H1 (cell line): ENCODE data around the gene CDK7. TPM values are rescaled to one million over a fixed set of nuclear protein-coding genes. Genes with fewer than 3 reads are reported as not detected.

Source experiments
- CTCF ChIA-PET: fragments of 300-600 bp; sonication (Branson Sonifier 250); formaldehyde crosslinking; loops from one replicate; lab custom pipeline; 2021; ENCODE audit not compliant: partially characterized antibody; lab: Charles Lee
- POLR2A ChIA-PET: fragments of 300-600 bp; sonication (Branson Sonifier 250); formaldehyde crosslinking; loops from one replicate; lab custom pipeline; 2021; ENCODE audit warnings: inconsistent platforms; ENCODE audit not compliant: partially characterized antibody; lab: Charles Lee
- DNase-seq, 2 experiments: peaks; one replicate each; pipeline versions ENCODE4 v3.0.0 to v3.0.0-alpha.2; 2010 to 2022; ENCODE audit warnings: low spot score in 2 of 2, low read depth in 1 of 2, mixed read lengths in 1 of 2
- FAIRE-seq: peaks from 2 replicates; lab custom pipeline; 2011; peaks lifted over from hg19 to GRCh38; lab: Jason Lieb, UNC
- H2AFZ ChIP-seq: 2 replicates; pipeline ENCODE4 v1.8.1; 2012; ENCODE audit warnings: low read length, inconsistent platforms
- H2AK5ac ChIP-seq: 2 replicates; pipeline ENCODE4 v1.6.1; 2013; ENCODE audit warnings: low read depth, low read length
- H2BK120ac ChIP-seq: replicated peaks from 2 replicates; pipeline ENCODE3; 2013; ENCODE audit warnings: low read depth, low read length, inconsistent platforms
- H2BK12ac ChIP-seq: 2 replicates; pipeline ENCODE4 v1.6.1; 2013; ENCODE audit warnings: low read depth, low read length
- H2BK15ac ChIP-seq: 2 replicates; pipeline ENCODE4 v1.6.1; 2013; ENCODE audit warnings: low read length
- H2BK20ac ChIP-seq: 2 replicates; pipeline ENCODE4 v1.6.1; 2013; ENCODE audit warnings: low read length
- H2BK5ac ChIP-seq: 2 replicates; pipeline ENCODE4 v1.6.1; 2013; ENCODE audit warnings: low read depth, low read length
- H3K14ac ChIP-seq: 2 replicates; pipeline ENCODE4 v1.6.1; 2013; ENCODE audit warnings: inconsistent platforms; ENCODE audit not compliant: insufficient read length
- H3K18ac ChIP-seq: 2 replicates; pipeline ENCODE4 v1.6.1; 2013; ENCODE audit warnings: low read length; ENCODE audit errors: extremely low read depth
- H3K23ac ChIP-seq: 2 replicates; pipeline ENCODE4 v1.6.1; 2013; ENCODE audit warnings: inconsistent platforms; ENCODE audit not compliant: insufficient read length
- H3K23me2 ChIP-seq: 2 replicates; pipeline ENCODE4 v1.6.1; 2013; ENCODE audit warnings: low read depth, low read length
- H3K27ac ChIP-seq: 2 replicates; pipeline ENCODE4 v1.6.1; 2011; ENCODE audit warnings: low read depth, low read length, inconsistent platforms
- H3K27me3 ChIP-seq, 4 experiments: replicated peaks in 1 of 4; 1 replicate in 1 of 4; 2 replicates in 3 of 4; pipeline versions ENCODE4 v1.6.1 to v1.8.1; 2011 to 2013; ENCODE audit warnings: low read length in 3 of 4, mild to moderate bottlenecking in 3 of 4, inconsistent platforms in 2 of 4, mixed read lengths in 2 of 4, moderate library complexity in 1 of 4; ENCODE audit not compliant: control insufficient read depth in 3 of 4, insufficient read depth in 3 of 4; ENCODE audit errors: extremely low read depth in 1 of 4
- H3K36me3 ChIP-seq, 4 experiments: 2 replicates each; pipeline versions ENCODE4 v1.6.1 to v1.8.1; 2011 to 2013; ENCODE audit warnings: mild to moderate bottlenecking in 4 of 4, low read length in 3 of 4, moderate library complexity in 2 of 4, control low read depth in 1 of 4, inconsistent platforms in 1 of 4; ENCODE audit not compliant: insufficient read depth in 4 of 4, control insufficient read depth in 2 of 4
- H3K4ac ChIP-seq: replicated peaks from 2 replicates; pipeline ENCODE3; 2013; ENCODE audit warnings: low read length, low read depth, mixed read lengths, inconsistent platforms; ENCODE audit not compliant: insufficient read length
- H3K4me1 ChIP-seq, 4 experiments: replicated peaks in 1 of 4; 1 replicate in 1 of 4; 2 replicates in 3 of 4; pipeline versions ENCODE4 v1.6.1 to v1.8.1; 2011 to 2013; ENCODE audit warnings: low read length in 3 of 4, inconsistent platforms in 2 of 4, mixed read lengths in 1 of 4; ENCODE audit not compliant: insufficient read depth in 4 of 4, control insufficient read depth in 3 of 4
- H3K4me2 ChIP-seq, 2 experiments: 2 replicates each; pipeline versions ENCODE4 v1.6.1 to v1.8.1; 2011 to 2013; ENCODE audit warnings: low read depth in 2 of 2, low read length in 2 of 2, control low read depth in 1 of 2, inconsistent platforms in 1 of 2, mild to moderate bottlenecking in 1 of 2; ENCODE audit not compliant: insufficient read depth in 1 of 2
- H3K4me3 ChIP-seq, 4 experiments: fragments of 200-600, 300-600 bp in 1 of 4; sonication (generic), shearing (Covaris generic), sonication (Bioruptor Twin) in 1 of 4; 2 replicates each; pipeline versions ENCODE4 v1.5.1 to v1.8.1; 2011 to 2016; ENCODE audit warnings: low read length in 4 of 4, low read depth in 3 of 4, control low read depth in 2 of 4, inconsistent platforms in 2 of 4, mild to moderate bottlenecking in 2 of 4, mixed read lengths in 1 of 4, moderate library complexity in 1 of 4; ENCODE audit not compliant: insufficient read depth in 2 of 4; ENCODE audit errors: extremely low read depth in 1 of 4
- H3K56ac ChIP-seq: replicated peaks from 2 replicates; pipeline ENCODE3; 2013; ENCODE audit warnings: low read depth, mild to moderate bottlenecking, mixed read lengths, low read length, inconsistent platforms; ENCODE audit not compliant: insufficient read length
- H3K79me1 ChIP-seq: 2 replicates; pipeline ENCODE4 v1.6.1; 2013; ENCODE audit warnings: low read depth, low read length, control low read depth
- H3K79me2 ChIP-seq, 2 experiments: 2 replicates each; pipeline versions ENCODE4 v1.6.1 to v1.8.1; 2012 to 2013; ENCODE audit warnings: low read length in 2 of 2, mild to moderate bottlenecking in 2 of 2, inconsistent platforms in 1 of 2; ENCODE audit not compliant: insufficient read depth in 2 of 2, control insufficient read depth in 1 of 2
- H3K9ac ChIP-seq, 4 experiments: replicated peaks in 1 of 4; 1 replicate in 1 of 4; 2 replicates in 3 of 4; pipeline versions ENCODE4 v1.6.1 to v1.8.1; 2011 to 2013; ENCODE audit warnings: low read depth in 3 of 4, low read length in 3 of 4, control low read depth in 2 of 4, mild to moderate bottlenecking in 2 of 4, moderate library complexity in 2 of 4, inconsistent platforms in 1 of 4; ENCODE audit errors: extremely low read depth in 1 of 4
- H3K9me3 ChIP-seq, 2 experiments: 2 replicates each; pipeline versions ENCODE4 v1.6.1 to v1.8.1; 2012 to 2013; ENCODE audit warnings: mild to moderate bottlenecking in 2 of 2, moderate library complexity in 2 of 2, control low read depth in 1 of 2, inconsistent platforms in 1 of 2, low read depth in 1 of 2, low read length in 1 of 2, mixed read lengths in 1 of 2; ENCODE audit not compliant: insufficient read depth in 2 of 2
- H4K20me1 ChIP-seq, 2 experiments: replicated peaks in 1 of 2; 2 replicates each; pipeline versions ENCODE3 to v1.8.1; 2011 to 2013; ENCODE audit warnings: inconsistent platforms in 2 of 2, low read length in 2 of 2, mild to moderate bottlenecking in 1 of 2; ENCODE audit not compliant: insufficient read depth in 2 of 2, control insufficient read depth in 1 of 2
- H4K5ac ChIP-seq: 2 replicates; pipeline ENCODE4 v1.6.1; 2013; ENCODE audit warnings: low read length, low read depth, mixed read lengths, inconsistent platforms; ENCODE audit not compliant: insufficient read length
- H4K8ac ChIP-seq: 2 replicates; pipeline ENCODE4 v1.8.0; 2013; ENCODE audit warnings: mild to moderate bottlenecking, moderate library complexity, low read length, inconsistent platforms; ENCODE audit not compliant: insufficient read depth; ENCODE audit errors: extremely low read depth
- H4K91ac ChIP-seq: replicated peaks from 2 replicates; pipeline ENCODE3; 2013; ENCODE audit warnings: low read length, mixed read lengths, inconsistent platforms; ENCODE audit not compliant: insufficient read length
- BRCA1 ChIP-seq: IDR thresholded peaks from 2 replicates; pipeline ENCODE4 v1.6.1; 2012; ENCODE audit warnings: low read depth, low read length, improper control_type of control experiment
- CBX5 ChIP-seq: fragments of 300-800, 300-1000 bp; sonication (generic); IDR thresholded peaks from 2 replicates; pipeline ENCODE4 v1.7.1; 2016; ENCODE audit warnings: antibody characterized with exemption, low read length, low read depth
- FOSL1 ChIP-seq: IDR thresholded peaks from 2 replicates; pipeline ENCODE4 v1.6.1; 2011; ENCODE audit warnings: mild to moderate bottlenecking, low read depth, low read length, moderate library complexity; ENCODE audit not compliant: insufficient read depth
- KDM4A ChIP-seq: IDR thresholded peaks from one replicate; pipeline ENCODE4 v1.7.1; 2012; ENCODE audit warnings: low read depth, mild to moderate bottlenecking, moderate library complexity, low read length, inconsistent platforms; ENCODE audit not compliant: severe bottlenecking
- MAFK ChIP-seq: IDR thresholded peaks from 2 replicates; pipeline ENCODE4 v1.6.1; 2012; ENCODE audit warnings: low read depth, mild to moderate bottlenecking, improper control_type of control experiment, low read length
- SP2 ChIP-seq: IDR thresholded peaks from 2 replicates; pipeline ENCODE4 v1.6.1; 2012; ENCODE audit warnings: mild to moderate bottlenecking, low read length, inconsistent platforms
- TBP ChIP-seq: IDR thresholded peaks from 2 replicates; pipeline ENCODE4 v1.6.1; 2011; ENCODE audit warnings: low read depth, low read length, improper control_type of control experiment
- WGBS, 2 experiments: shearing (Covaris generic) in 1 of 2; methylation state at CpG; one replicate each; pipeline versions ENCODE4 v1.1.6 to v1.1.7; 2013 to 2015; ENCODE audit warnings: low lambda C conversion rate in 2 of 2, mixed read lengths in 2 of 2, inconsistent platforms in 1 of 2, low coverage in 1 of 2, missing lambda C conversion rate in 1 of 2; ENCODE audit not compliant: insufficient replicate concordance in 2 of 2, insufficient coverage in 1 of 2, insufficient read length in 1 of 2; ENCODE audit errors: extremely low coverage in 1 of 2, missing lambda C conversion rate in 1 of 2; 5-methylcytosine and 5-hydroxymethylcytosine counted together
- polyA plus RNA-seq, 7 experiments: library from polyadenylated mRNA; depleted of rRNA in 3 of 7; stranded (reverse) in 5 of 7; unstranded in 2 of 7; fragments of >200 nt in 5 of 7; fragments of 200-250 nt in 2 of 7; gene quantifications; 1 replicate in 5 of 7; 2 replicates in 1 of 7; 4 replicates in 1 of 7; pipeline versions ENCODE4 v1.2.1 to v1.2.3, GENCODE V29; 2011 to 2013; ENCODE audit warnings: missing spikeins in 2 of 7, mixed read lengths in 2 of 7
- total RNA-seq: library from RNA; stranded (reverse); fragmentation: NEBNext Ultra II Directional; extraction: Animal tissue kit (Norgen Biotek cat#: 25700); gene quantifications from 2 replicates; pipeline ENCODE4 v1.2.1, GENCODE V29; 2021

Gene CDK7
- total and polyA plus RNA-seq, 2 of the 8 experiments (the other 6 are each of a cell fraction or from before 2014, with no cell fraction given) = 39.9 to 63.4 TPM

DNA sequence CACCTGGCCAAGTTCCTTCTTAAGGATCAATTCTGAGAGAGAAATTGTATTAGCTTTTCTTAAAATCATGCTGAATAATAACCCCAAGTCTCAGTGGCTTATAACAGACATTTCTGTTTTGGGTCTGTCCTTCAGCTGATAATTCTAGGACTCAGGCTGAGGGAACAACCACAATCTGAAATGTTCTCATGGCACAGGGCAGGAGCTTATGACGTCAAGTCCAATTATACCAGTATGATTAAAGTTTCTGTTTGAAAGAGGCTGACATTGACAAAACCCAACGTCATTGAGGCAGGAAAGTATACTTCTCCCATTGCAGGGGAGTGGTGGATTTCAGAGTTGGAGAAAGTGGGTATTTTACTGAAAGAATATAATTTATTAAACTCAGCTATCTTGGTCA lies 23.5 kb upstream of the CDK7 start:
- no peaks in the 10 kb centered on the region for H3K4me1 ChIP-seq
- no peak overlapping the region for H4K8ac ChIP-seq
- H3K4me2 ChIP-seq = no peak overlapping the region
- no peak overlapping the region for H3K23ac ChIP-seq
- no peaks in the 10 kb centered on the region for H3K27me3 ChIP-seq
- no peaks in the 10 kb centered on the region for H3K23me2 ChIP-seq
- DNase-seq = no peak
- CTCF ChIA-PET = interaction anchor here (1.2 to 1.7 kb wide), 2 partner anchors 13 to 19 kb away, joined by 4 read pairs; no protein-coding TSS in a partner anchor
- no peak overlapping the region for H3K56ac ChIP-seq
- H4K91ac ChIP-seq = no peak overlapping the region
- H3K27ac ChIP-seq = no peak overlapping the region
- peaks cover 0 to 50% (median 8%) of the 10 kb centered on the region in 4 experiments; a peak in 3 of 8 replicates for H3K36me3 ChIP-seq
- no peak overlapping the region for H3K4ac ChIP-seq
- H2AFZ ChIP-seq = no peak overlapping the region
- H3K4me3 ChIP-seq = no peak overlapping the region
- H2BK15ac ChIP-seq = no peak overlapping the region
- POLR2A ChIA-PET = interaction anchor here (0.7 to 7.0 kb wide), 8 partner anchors 12 to 45 kb away, joined by 3 to 73 read pairs (median 4); partner anchors contain the start of gene CENPH
- WGBS, 2 experiments = 88% methylated on average over 2 of the region's 2 CpGs; no CpG with 5 or more reads in 1 of the 2 experiments
- H3K14ac ChIP-seq = no peak overlapping the region
- no peak overlapping the region for H2BK120ac ChIP-seq
- no peak for TF ChIP-seq KDM4A
- no peak for TF ChIP-seq FOSL1
- no peak for TF ChIP-seq CBX5
- no peak for TF ChIP-seq MAFK
- no peak for TF ChIP-seq SP2
- no peak for TF ChIP-seq TBP
- no peak for TF ChIP-seq BRCA1
- H4K5ac ChIP-seq = no peak overlapping the region
- H4K20me1 ChIP-seq = no peaks in the 10 kb centered on the region
- H2BK12ac ChIP-seq = no peak overlapping the region
- no peaks in the 10 kb centered on the region for H3K79me2 ChIP-seq
- H2AK5ac ChIP-seq = no peak overlapping the region
- H3K18ac ChIP-seq = no peak overlapping the region
- H3K9me3 ChIP-seq = no peaks in the 10 kb centered on the region
- H2BK20ac ChIP-seq = no peak overlapping the region
- FAIRE-seq = no peak
- H3K9ac ChIP-seq = no peak overlapping the region
- no peaks in the 10 kb centered on the region for H3K79me1 ChIP-seq
- no peak overlapping the region for H2BK5ac ChIP-seq
